GM12891 (cell line): ENCODE data around the gene CYP8B1.

Experiments used
- PAX5 ChIP-seq: IDR thresholded peaks from 2 replicates; pipeline ENCODE4 v1.6.1; 2011; ENCODE audit warnings: low read length, moderate library complexity, mild to moderate bottlenecking; ENCODE audit not compliant: insufficient read depth, severe bottlenecking
- POLR2A ChIP-seq: IDR thresholded peaks from 2 replicates; pipeline ENCODE4 v1.6.1; 2011; ENCODE audit warnings: low read depth, low read length, control low read depth
- POLR2AphosphoS5 ChIP-seq: IDR thresholded peaks from 2 replicates; pipeline ENCODE4 v1.6.1; 2011; ENCODE audit warnings: low read depth, low read length, control low read depth
- POU2F2 ChIP-seq: IDR thresholded peaks from 2 replicates; pipeline ENCODE4 v1.6.1; 2011; ENCODE audit warnings: low read depth, mild to moderate bottlenecking, control low read depth, low read length, moderate library complexity
- SPI1 ChIP-seq: IDR thresholded peaks from 2 replicates; pipeline ENCODE4 v1.6.1; 2011; ENCODE audit warnings: low read depth, low read length, control low read depth
- TAF1 ChIP-seq: IDR thresholded peaks from 2 replicates; pipeline ENCODE4 v1.6.1; 2011; ENCODE audit warnings: low read depth, low read length, control low read depth

- TF ChIP-seq POLR2AphosphoS5 (no peak), POLR2A (no peak), TAF1 (no peak), POU2F2 (no peak), PAX5 (no peak), SPI1 (no peak)
These were observed 8.5 kb downstream of the CYP8B1 start for GRCh38 chr3:42867138-42867537.
